A204.1 (cell line): ENCODE measurements around the gene GUCA2A.

Experiments
- FAIRE-seq: peaks from 2 replicates; lab custom pipeline; 2012; peaks lifted over from hg19 to GRCh38; lab: Jason Lieb, UNC

Gene GUCA2A

GRCh38 chr1:42130061-42130660, 34.4 kb downstream of the GUCA2A start:
- no peak for FAIRE-seq

GRCh38 chr1:42128964-42129363, 35.6 kb downstream of the GUCA2A start:
- FAIRE-seq: no peak

- FAIRE-seq: no peak
These were observed 36.0 kb downstream of the GUCA2A start for GRCh38 chr1:42128499-42128898.

GRCh38 chr1:42127767-42128166, 36.8 kb downstream of the GUCA2A start:
- FAIRE-seq: no peak

- FAIRE-seq: no peak
These were observed 39.0 kb downstream of the GUCA2A start for GRCh38 chr1:42125552-42125951.

GRCh38 chr1:42122408-42122807, 42.1 kb downstream of the GUCA2A start:
- no peak for FAIRE-seq

GRCh38 chr1:42118125-42118524, 46.4 kb downstream of the GUCA2A start:
- no peak for FAIRE-seq

GRCh38 chr1:42117214-42117613, 47.3 kb downstream of the GUCA2A start:
- no peak for FAIRE-seq

- FAIRE-seq: no peak
These were observed 50.3 kb downstream of the GUCA2A start for GRCh38 chr1:42114229-42114628.
